SK-N-SH (cell line): Measurements from ENCODE around the gene EFHD1.

Experiments
- CHD2 ChIP-seq: fragments of 150-350 bp; IDR thresholded peaks from 2 replicates; pipeline ENCODE4 v1.6.1; 2018; ENCODE audit warnings: low read length; ENCODE audit not compliant: partially characterized antibody
- EZH2phosphoT487 ChIP-seq: fragments of 200-600 bp; sonication (generic); IDR thresholded peaks from 2 replicates; pipeline ENCODE4 v1.6.1; 2017; ENCODE audit warnings: low read depth, mixed run types, mild to moderate bottlenecking, antibody characterized with exemption, moderate library complexity, borderline replicate concordance
- MXI1 ChIP-seq: IDR thresholded peaks from 2 replicates; pipeline ENCODE4 v1.6.1; 2012; ENCODE audit warnings: mild to moderate bottlenecking, low read depth, low read length, improper control_type of control experiment
- RFX5 ChIP-seq: IDR thresholded peaks from 2 replicates; pipeline ENCODE4 v1.6.1; 2012; ENCODE audit warnings: mild to moderate bottlenecking, improper control_type of control experiment, low read length
- RXRA ChIP-seq: IDR thresholded peaks from 2 replicates; pipeline ENCODE4 v1.4.0; 2012; ENCODE audit warnings: low read depth, mild to moderate bottlenecking, borderline replicate concordance
- TCF12 ChIP-seq: IDR thresholded peaks from 2 replicates; pipeline ENCODE4 v1.4.0; 2012
- TF ChIP-seq, protein P1 (sequence below): fragments of 200-600 bp; sonication (generic); IDR thresholded peaks from 2 replicates; pipeline ENCODE4 v1.6.1; 2017; ENCODE audit warnings: antibody characterized with exemption, mild to moderate bottlenecking, moderate library complexity

DNA sequence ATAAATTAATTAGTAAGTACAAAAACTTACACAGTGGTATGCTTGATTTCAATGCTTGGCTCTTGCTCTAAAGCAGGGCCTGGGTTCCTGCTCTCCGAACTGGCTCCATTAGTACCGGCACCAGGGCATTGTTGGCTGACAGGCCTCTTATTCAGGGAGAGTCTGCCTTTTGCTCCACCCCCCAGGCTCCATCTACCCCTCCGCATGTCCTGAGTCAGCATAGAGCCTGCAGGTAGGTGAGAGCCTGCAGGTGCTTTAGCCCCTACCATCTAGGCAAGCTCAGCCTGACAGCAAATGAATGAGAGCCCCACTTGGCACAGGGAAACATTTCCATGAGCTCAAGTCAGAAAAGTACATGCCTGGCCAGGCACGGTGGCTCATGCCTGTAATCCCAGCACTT is 35.1 kb upstream of the EFHD1 start:
- TF ChIP-seq RXRA: no peak
- TF ChIP-seq RFX5: no peak
- TF ChIP-seq CHD2: no peak
- TF ChIP-seq, protein P1, sequence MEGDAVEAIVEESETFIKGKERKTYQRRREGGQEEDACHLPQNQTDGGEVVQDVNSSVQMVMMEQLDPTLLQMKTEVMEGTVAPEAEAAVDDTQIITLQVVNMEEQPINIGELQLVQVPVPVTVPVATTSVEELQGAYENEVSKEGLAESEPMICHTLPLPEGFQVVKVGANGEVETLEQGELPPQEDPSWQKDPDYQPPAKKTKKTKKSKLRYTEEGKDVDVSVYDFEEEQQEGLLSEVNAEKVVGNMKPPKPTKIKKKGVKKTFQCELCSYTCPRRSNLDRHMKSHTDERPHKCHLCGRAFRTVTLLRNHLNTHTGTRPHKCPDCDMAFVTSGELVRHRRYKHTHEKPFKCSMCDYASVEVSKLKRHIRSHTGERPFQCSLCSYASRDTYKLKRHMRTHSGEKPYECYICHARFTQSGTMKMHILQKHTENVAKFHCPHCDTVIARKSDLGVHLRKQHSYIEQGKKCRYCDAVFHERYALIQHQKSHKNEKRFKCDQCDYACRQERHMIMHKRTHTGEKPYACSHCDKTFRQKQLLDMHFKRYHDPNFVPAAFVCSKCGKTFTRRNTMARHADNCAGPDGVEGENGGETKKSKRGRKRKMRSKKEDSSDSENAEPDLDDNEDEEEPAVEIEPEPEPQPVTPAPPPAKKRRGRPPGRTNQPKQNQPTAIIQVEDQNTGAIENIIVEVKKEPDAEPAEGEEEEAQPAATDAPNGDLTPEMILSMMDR: no peak
- TF ChIP-seq EZH2phosphoT487: no peak
- TF ChIP-seq MXI1: no peak
- no peak for TF ChIP-seq TCF12
